Measurements from ENCODE around the gene SLC5A6. TPM values are rescaled to one million over a fixed set of nuclear protein-coding genes. Genes with fewer than 3 reads are reported as not detected.

SLC5A6 gene
- polyA plus RNA-seq, 1 donor from 2014 or later, result 64.3 TPM

DNA sequence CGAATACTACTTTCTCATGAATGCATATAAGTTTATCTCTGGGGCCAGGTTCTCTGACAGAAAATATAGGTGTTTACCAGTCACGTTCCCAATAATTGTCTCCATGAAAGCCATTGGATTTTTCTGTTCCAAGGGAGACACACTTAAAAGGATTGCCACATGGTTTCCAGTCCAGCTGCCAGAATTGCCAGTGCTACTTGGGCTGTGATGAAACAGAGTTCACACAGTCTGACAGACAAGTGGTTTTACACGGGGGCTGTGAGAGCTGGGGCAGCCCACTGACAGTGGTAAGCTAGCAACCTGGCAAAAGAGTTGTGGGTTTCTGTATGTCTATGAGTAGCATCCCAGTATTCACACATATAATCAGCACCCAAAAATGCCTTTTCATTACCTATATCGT is 28.0 kb downstream of the SLC5A6 start:
- Histone ChIP-seq H3F3A (ENCODE audit: insufficient read depth, low read length, poor library complexity, severe bottlenecking) (no peaks in the 10 kb centered on the region), H3K9me3 (ENCODE audit: low read length) (no peaks in the 10 kb centered on the region)
- no peak for TF ChIP-seq MXI1 (conservative IDR thresholded peaks at IDR 0.05; ENCODE audit: poor library complexity, severe bottlenecking)
- no peak for TF ChIP-seq RAD21 (conservative IDR thresholded peaks at IDR 0.05)
- no peak for TF ChIP-seq EP300 (conservative IDR thresholded peaks at IDR 0.05; ENCODE audit: poor library complexity, severe bottlenecking)
- no peak for TF ChIP-seq EZH2 (IDR thresholded peaks at IDR 0.05; ENCODE audit: borderline replicate concordance, insufficient read depth, low read length, poor library complexity, severe bottlenecking)
- TF ChIP-seq, protein P1, sequence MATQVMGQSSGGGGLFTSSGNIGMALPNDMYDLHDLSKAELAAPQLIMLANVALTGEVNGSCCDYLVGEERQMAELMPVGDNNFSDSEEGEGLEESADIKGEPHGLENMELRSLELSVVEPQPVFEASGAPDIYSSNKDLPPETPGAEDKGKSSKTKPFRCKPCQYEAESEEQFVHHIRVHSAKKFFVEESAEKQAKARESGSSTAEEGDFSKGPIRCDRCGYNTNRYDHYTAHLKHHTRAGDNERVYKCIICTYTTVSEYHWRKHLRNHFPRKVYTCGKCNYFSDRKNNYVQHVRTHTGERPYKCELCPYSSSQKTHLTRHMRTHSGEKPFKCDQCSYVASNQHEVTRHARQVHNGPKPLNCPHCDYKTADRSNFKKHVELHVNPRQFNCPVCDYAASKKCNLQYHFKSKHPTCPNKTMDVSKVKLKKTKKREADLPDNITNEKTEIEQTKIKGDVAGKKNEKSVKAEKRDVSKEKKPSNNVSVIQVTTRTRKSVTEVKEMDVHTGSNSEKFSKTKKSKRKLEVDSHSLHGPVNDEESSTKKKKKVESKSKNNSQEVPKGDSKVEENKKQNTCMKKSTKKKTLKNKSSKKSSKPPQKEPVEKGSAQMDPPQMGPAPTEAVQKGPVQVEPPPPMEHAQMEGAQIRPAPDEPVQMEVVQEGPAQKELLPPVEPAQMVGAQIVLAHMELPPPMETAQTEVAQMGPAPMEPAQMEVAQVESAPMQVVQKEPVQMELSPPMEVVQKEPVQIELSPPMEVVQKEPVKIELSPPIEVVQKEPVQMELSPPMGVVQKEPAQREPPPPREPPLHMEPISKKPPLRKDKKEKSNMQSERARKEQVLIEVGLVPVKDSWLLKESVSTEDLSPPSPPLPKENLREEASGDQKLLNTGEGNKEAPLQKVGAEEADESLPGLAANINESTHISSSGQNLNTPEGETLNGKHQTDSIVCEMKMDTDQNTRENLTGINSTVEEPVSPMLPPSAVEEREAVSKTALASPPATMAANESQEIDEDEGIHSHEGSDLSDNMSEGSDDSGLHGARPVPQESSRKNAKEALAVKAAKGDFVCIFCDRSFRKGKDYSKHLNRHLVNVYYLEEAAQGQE (IDR thresholded peaks at IDR 0.05; ENCODE audit: borderline replicate concordance), result no peak
- TF ChIP-seq, protein P2, sequence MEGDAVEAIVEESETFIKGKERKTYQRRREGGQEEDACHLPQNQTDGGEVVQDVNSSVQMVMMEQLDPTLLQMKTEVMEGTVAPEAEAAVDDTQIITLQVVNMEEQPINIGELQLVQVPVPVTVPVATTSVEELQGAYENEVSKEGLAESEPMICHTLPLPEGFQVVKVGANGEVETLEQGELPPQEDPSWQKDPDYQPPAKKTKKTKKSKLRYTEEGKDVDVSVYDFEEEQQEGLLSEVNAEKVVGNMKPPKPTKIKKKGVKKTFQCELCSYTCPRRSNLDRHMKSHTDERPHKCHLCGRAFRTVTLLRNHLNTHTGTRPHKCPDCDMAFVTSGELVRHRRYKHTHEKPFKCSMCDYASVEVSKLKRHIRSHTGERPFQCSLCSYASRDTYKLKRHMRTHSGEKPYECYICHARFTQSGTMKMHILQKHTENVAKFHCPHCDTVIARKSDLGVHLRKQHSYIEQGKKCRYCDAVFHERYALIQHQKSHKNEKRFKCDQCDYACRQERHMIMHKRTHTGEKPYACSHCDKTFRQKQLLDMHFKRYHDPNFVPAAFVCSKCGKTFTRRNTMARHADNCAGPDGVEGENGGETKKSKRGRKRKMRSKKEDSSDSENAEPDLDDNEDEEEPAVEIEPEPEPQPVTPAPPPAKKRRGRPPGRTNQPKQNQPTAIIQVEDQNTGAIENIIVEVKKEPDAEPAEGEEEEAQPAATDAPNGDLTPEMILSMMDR (IDR thresholded peaks at IDR 0.05; ENCODE audit: poor library complexity, severe bottlenecking), result no peak
- TF ChIP-seq SMC3 (conservative IDR thresholded peaks at IDR 0.05; ENCODE audit: poor library complexity), result no peak
- no peak for TF ChIP-seq TAF1 (IDR thresholded peaks at IDR 0.05; ENCODE audit: low read depth)
- TF ChIP-seq POLR2AphosphoS5 (IDR thresholded peaks at IDR 0.05), result no peak

DNA sequence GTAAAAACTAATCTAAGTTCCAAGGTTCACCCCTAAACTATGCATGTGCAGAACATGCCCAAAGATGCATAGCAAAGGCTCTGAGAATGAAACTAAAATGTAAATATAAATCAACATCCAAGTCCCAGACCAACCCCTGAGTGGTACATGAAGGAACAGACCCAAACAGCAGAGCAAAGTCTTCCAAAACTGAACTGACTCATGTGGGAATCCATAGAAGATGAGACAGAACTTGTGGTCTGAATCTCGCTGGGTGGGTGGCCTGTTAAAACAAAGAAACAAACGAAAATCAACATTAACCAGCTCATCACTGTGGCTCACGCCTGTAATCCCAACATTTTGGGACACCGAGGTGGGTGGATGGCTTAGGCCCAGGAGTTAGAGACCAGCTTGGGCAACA is 29.7 kb downstream of the SLC5A6 start:
- Histone ChIP-seq H3K4me3 (ENCODE audit: low read length) (no peak overlapping the region), H3K9ac (ENCODE audit: low read length) (no peak overlapping the region), H3K27ac (ENCODE audit: low read length) (no peak overlapping the region), H3K36me3 (ENCODE audit: insufficient read depth, low read length) (no peaks in the 10 kb centered on the region), H2AFZ (ENCODE audit: low read depth, low read length) (no peak overlapping the region), H3K4me2 (ENCODE audit: low read length) (no peak overlapping the region), H3K79me2 (replicated peaks; ENCODE audit: insufficient read depth, low read length) (no peaks in the 10 kb centered on the region), H3K27me3 (ENCODE audit: insufficient read depth, low read depth, low read length) (no peaks in the 10 kb centered on the region), H3K9me2 (ENCODE audit: insufficient read depth, low read length) (no peaks in the 10 kb centered on the region), H4K20me1 (ENCODE audit: insufficient read depth) (no peaks in the 10 kb centered on the region), H3F3A (ENCODE audit: insufficient read depth, low read length, poor library complexity, severe bottlenecking) (no peaks in the 10 kb centered on the region), H3K9me3 (ENCODE audit: low read length) (no peaks in the 10 kb centered on the region)
- TF ChIP-seq SMC3 (conservative IDR thresholded peaks at IDR 0.05; ENCODE audit: poor library complexity), result no peak
- TF ChIP-seq POLR2AphosphoS5 (IDR thresholded peaks at IDR 0.05), result no peak
- TF ChIP-seq, protein P1 (IDR thresholded peaks at IDR 0.05; ENCODE audit: borderline replicate concordance), result no peak
- TF ChIP-seq, protein P2 (IDR thresholded peaks at IDR 0.05; ENCODE audit: poor library complexity, severe bottlenecking), result no peak
- TF ChIP-seq EP300 (conservative IDR thresholded peaks at IDR 0.05; ENCODE audit: poor library complexity, severe bottlenecking), result no peak
- TF ChIP-seq MXI1 (conservative IDR thresholded peaks at IDR 0.05; ENCODE audit: poor library complexity, severe bottlenecking), result no peak
- no peak for TF ChIP-seq TAF1 (IDR thresholded peaks at IDR 0.05; ENCODE audit: low read depth)
- TF ChIP-seq EZH2 (IDR thresholded peaks at IDR 0.05; ENCODE audit: borderline replicate concordance, insufficient read depth, low read length, poor library complexity, severe bottlenecking), result no peak
- TF ChIP-seq RAD21 (conservative IDR thresholded peaks at IDR 0.05), result no peak

More for the DNA sequence above, 28.0 kb downstream of the SLC5A6 start:
- no peak overlapping the region for H3K27ac ChIP-seq (ENCODE audit: low read length)
- no peak overlapping the region for H3K4me3 ChIP-seq (ENCODE audit: low read length)
- no peaks in the 10 kb centered on the region for H3K9me2 ChIP-seq (ENCODE audit: insufficient read depth, low read length)
- no peak overlapping the region for H3K4me2 ChIP-seq (ENCODE audit: low read length)
- H3K27me3 ChIP-seq (ENCODE audit: insufficient read depth, low read depth, low read length), result no peaks in the 10 kb centered on the region
- no peak overlapping the region for H3K9ac ChIP-seq (ENCODE audit: low read length)
- no peaks in the 10 kb centered on the region for H4K20me1 ChIP-seq (ENCODE audit: insufficient read depth)
- no peak overlapping the region for H2AFZ ChIP-seq (ENCODE audit: low read depth, low read length)
- no peaks in the 10 kb centered on the region for H3K79me2 ChIP-seq (replicated peaks; ENCODE audit: insufficient read depth, low read length)
- no peaks in the 10 kb centered on the region for H3K36me3 ChIP-seq (ENCODE audit: insufficient read depth, low read length)
